Astrocyte of the cerebellum (primary cell): Measurements from ENCODE around the gene NUDT5.

ENCODE experiments used
- DNase-seq: peaks from one replicate; pipeline ENCODE4 v3.0.0-alpha.2; 2011; ENCODE audit warnings: low read depth
- H3K4me3 ChIP-seq: 2 replicates; pipeline ENCODE4 v1.5.1; 2011; ENCODE audit warnings: mild to moderate bottlenecking, low read depth, low read length, moderate library complexity
- in situ Hi-C: cut with HindIII; loops from 2 replicates; pipeline ENCODE4 v1.10.0; 2017; ENCODE audit warnings: low sequenced_read_pairs
- TF ChIP-seq, protein P1 (sequence below): IDR thresholded peaks from 2 replicates; pipeline ENCODE4 v1.5.1; 2012; ENCODE audit warnings: low read length, low read depth, moderate library complexity, mild to moderate bottlenecking; ENCODE audit errors: missing control alignments

Gene NUDT5

DNA sequence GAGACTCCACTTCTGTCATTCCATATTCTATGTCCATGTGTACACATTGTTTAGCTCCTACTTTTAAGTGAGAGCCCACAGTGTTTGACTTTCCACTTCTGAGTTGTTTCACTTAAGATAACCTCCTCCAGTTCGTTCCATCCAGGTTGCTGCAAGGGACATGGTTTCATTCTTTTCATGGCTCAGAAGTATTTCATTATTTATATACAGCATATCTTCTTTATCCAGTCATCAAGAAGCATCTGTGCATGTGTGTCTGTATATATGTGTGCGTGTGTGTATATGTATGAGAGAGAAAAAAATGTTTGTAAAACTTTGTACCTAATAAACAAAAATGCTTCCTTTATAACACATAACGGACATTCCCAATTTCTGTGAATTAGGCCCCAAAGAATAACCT, 60.1 kb downstream of the NUDT5 start:
- in situ Hi-C loops, result no loop called here
- DNase-seq, result no peak
- TF ChIP-seq, protein P1, sequence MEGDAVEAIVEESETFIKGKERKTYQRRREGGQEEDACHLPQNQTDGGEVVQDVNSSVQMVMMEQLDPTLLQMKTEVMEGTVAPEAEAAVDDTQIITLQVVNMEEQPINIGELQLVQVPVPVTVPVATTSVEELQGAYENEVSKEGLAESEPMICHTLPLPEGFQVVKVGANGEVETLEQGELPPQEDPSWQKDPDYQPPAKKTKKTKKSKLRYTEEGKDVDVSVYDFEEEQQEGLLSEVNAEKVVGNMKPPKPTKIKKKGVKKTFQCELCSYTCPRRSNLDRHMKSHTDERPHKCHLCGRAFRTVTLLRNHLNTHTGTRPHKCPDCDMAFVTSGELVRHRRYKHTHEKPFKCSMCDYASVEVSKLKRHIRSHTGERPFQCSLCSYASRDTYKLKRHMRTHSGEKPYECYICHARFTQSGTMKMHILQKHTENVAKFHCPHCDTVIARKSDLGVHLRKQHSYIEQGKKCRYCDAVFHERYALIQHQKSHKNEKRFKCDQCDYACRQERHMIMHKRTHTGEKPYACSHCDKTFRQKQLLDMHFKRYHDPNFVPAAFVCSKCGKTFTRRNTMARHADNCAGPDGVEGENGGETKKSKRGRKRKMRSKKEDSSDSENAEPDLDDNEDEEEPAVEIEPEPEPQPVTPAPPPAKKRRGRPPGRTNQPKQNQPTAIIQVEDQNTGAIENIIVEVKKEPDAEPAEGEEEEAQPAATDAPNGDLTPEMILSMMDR, result no peak
- H3K4me3 ChIP-seq, result no peak overlapping the region

DNA sequence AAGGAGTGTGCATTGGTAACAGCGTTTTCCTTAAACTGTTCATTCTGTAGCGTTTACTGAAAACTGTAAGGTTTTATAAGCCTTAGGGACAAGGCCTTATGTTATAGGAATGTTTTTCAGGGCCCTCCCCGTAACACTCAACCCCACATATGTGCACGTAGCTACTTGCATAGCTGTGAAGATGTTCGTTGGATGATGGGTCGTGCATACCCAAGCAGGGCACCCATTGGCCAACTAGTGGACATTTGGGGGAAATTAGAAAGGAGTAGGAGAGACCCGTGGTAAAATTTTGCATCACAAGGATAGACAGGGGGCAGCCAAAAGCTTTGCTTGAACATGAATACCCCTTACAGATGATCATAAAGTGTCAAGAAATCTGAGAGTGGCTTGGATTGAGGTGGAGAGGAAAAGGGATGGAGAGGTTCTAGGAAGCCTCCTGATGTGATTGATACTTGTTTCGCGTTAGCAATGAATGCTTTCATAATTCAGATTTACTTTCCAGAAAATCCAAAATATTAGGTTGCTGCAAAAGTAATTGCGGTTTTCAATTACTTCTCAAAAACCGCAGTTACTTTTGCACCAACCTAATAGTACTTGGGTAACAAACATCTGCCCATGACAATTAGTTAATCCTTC, 65.3 kb downstream of the NUDT5 start:
- DNase-seq, result peak; percentile 53

DNA sequence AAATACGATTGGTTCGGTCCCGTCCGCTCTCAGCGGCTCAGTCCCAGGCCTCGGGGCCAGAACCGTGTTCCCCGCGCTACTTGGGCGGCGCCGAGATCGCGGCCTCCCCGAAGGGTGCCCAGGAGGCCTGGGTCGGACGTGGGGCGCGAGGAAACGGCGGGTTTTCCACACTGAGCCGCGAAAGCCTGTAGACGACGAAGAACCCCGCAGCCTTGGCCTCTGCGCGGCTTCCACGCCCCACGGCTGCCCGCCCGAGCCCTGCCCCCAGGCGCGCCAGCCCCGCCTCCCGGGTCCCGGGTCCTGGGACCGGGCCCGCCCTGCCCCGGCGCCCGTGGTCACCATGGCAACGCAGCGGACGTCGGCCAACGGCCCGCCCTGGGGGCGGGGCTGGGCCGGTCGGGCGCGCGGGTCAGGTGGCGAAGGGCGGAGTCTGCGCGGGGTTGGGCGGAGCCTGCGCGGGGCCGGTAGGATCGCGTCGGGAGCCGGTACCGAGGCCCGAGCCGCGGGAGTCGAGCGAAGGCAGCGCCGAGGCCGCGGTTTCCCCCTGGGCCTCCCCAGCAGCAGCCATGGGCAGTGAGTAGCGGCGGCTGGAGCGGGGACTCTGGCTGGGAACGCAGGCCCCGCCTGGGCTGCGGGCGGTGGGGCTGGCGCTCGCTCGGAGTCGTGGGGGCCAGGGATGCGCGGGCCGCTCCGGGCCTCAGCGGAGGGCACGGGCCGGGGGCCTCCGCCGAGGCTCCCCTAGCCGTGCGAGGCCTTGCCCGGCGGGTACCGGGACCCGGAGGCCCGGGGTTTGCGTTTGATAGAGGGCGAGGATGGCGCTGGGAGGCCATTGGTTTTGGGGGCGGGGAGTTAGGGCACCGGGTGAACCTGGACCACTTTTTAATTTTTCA, 66.2 kb downstream of the NUDT5 start, which contains the start of gene SEC61A2:
Gene SEC61A2, plus strand, starts transcription at position 456 of the 890 bp plus-strand sequence. Its CDS starts 111 bp downstream, at position 567.
- in situ Hi-C loops, result loop anchor here (5.0 kb wide), 1 partner anchor 38 kb away; no protein-coding TSS in a partner anchor
- H3K4me3 ChIP-seq, result peak within 1 kb of the TSS; percentile 77
- DNase-seq, result peak; percentile 49
- TF ChIP-seq, protein P1, result no peak

More for the DNA sequence above, 65.3 kb downstream of the NUDT5 start:
- peak overlapping the region; percentile 77 for H3K4me3 ChIP-seq
- TF ChIP-seq, protein P1, result peak; percentile 74
- in situ Hi-C loops, result loop anchor here (5.0 kb wide), 1 partner anchor 37 kb away; no protein-coding TSS in a partner anchor

DNA sequence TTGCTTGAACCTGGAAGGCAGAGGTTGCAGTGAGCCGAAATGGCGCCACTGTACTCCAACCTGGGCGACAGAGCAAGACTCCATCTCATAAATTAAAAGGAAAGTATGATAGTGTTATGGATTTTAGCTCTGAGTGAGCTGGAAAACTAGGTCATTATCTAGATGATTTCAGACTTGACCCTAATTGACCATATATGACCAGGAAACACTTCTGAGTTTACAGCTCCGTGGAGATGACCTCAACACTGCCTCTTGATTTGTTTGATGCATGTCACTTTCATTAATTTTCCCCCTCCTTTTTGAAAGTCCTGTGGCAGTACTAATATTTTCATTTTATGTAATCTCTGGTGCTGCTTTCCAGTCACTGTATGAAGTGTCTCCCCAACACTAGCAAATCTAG, 74.0 kb downstream of the NUDT5 start:
- H3K4me3 ChIP-seq, result no peak overlapping the region
- TF ChIP-seq, protein P1, result no peak
- no peak for DNase-seq
- in situ Hi-C loops, result no loop called here
